ENCODE results near the gene CABP2. TPM values are rescaled to one million over a fixed set of nuclear protein-coding genes. Genes with fewer than 3 reads are reported as not detected.
A peak's percentile ranks its signal among the peaks of the same experiment; 100 is the strongest.

Gene CABP2
- polyA plus RNA-seq, 1 of the 3 experiments (the other 2 are of a cell fraction): not detected

- TF ChIP-seq IRF3 (IDR thresholded peaks at IDR 0.05; ENCODE audit: low read depth, low read length) (no peak), USF2 (IDR thresholded peaks at IDR 0.05; ENCODE audit: borderline replicate concordance, low read depth, low read length) (no peak), SIN3A (IDR thresholded peaks at IDR 0.05; ENCODE audit: borderline replicate concordance, low read depth, low read length) (no peak)
Observed at GRCh38 chr11:67510023-67510345, 13.3 kb downstream of the CABP2 start (continued).

GRCh38 chr11:67508486-67509121 lies 14.6 kb downstream of the CABP2 start:
- Histone ChIP-seq H2AFZ (ENCODE audit: low read depth) (peak overlapping the region; percentile 81), H3K79me2 (ENCODE audit: insufficient read depth) (peaks cover 19% of the 10 kb centered on the region), H3K4me2 (peak overlapping the region; percentile 67), H3K9ac (peak overlapping the region; percentile 77), H3K27me3 (ENCODE audit: insufficient read depth) (no peaks in the 10 kb centered on the region; the same call in 1 of the 2 replicates), H4K20me1 (ENCODE audit: insufficient read depth) (peaks cover 2% of the 10 kb centered on the region; the same call in 1 of the 2 replicates), H3F3A (replicated peaks; ENCODE audit: insufficient read depth) (peaks cover 22% of the 10 kb centered on the region), H3K9me3 (no peaks in the 10 kb centered on the region), H3K36me3 (replicated peaks in 1 of 2; ENCODE audit: control insufficient read depth in 1 of 2, insufficient read depth in 2 of 2, low read length in 1 of 2) (peaks cover 0 to 6% of the 10 kb centered on the region in 2 experiments), H3K4me1 (ENCODE audit: control insufficient read depth in 1 of 2, insufficient read depth in 2 of 2, low read depth in 1 of 2, low read length in 1 of 2) (peaks cover 10 to 32% of the 10 kb centered on the region in 2 experiments), H3K4me3 (ENCODE audit: low read depth in 2 of 2, low read length in 1 of 2) (peak overlapping the region; percentile 68 to 89), H3K27ac (ENCODE audit: low read depth in 2 of 2, low read length in 1 of 2) (peak overlapping the region; percentile 89 to 96), H3K9me2 (no peaks in the 10 kb centered on the region)
- TF ChIP-seq SIN3A (IDR thresholded peaks at IDR 0.05; ENCODE audit: borderline replicate concordance, low read depth, low read length): 0 out of 2 replicates have a peak, but pooled peaks have one; percentile 29
- no peak for TF ChIP-seq USF2 (IDR thresholded peaks at IDR 0.05; ENCODE audit: borderline replicate concordance, low read depth, low read length)
- peak; percentile 91 for TF ChIP-seq MXI1 (IDR thresholded peaks at IDR 0.05; ENCODE audit: low read depth, low read length)
- TF ChIP-seq ZBTB33 (IDR thresholded peaks at IDR 0.05; ENCODE audit: borderline replicate concordance, low read depth): no peak
- TF ChIP-seq TAF1 (IDR thresholded peaks at IDR 0.05; ENCODE audit: borderline replicate concordance, low read depth, low read length): peak; percentile 11; the same call in 1 of the 2 replicates
- TF ChIP-seq NRF1 (IDR thresholded peaks at IDR 0.05; ENCODE audit: low read depth, low read length): peak; percentile 88
- peak; percentile 78 for TF ChIP-seq YY1 (IDR thresholded peaks at IDR 0.05; ENCODE audit: low read depth)
- TF ChIP-seq RFX5 (IDR thresholded peaks at IDR 0.05; ENCODE audit: low read length): peak; percentile 45; the same call in 1 of the 2 replicates
- peak; percentile 98 for DNase-seq
- WGBS (ENCODE audit: low lambda C conversion rate): 2% methylated on average over 19 of the region's 57 CpGs
- ChIA-PET CTCF (interaction anchor here (1.1 kb wide), 1 partner anchor 16 kb away, joined by 3 read pairs; no protein-coding TSS in a partner anchor), POLR2A (interaction anchor here (1.4 kb wide), 1 partner anchor 107 kb away, joined by 5 read pairs; the partner anchor contains the start of gene PPP1CA)
